ENCODE data around the gene SUPT20H. TPM values are rescaled to one million over a fixed set of nuclear protein-coding genes. Genes with fewer than 3 reads are reported as not detected.

SUPT20H gene
- total and polyA plus RNA-seq, 2 experiments from 2014 or later: 68.7 to 98.2 TPM

DNA sequence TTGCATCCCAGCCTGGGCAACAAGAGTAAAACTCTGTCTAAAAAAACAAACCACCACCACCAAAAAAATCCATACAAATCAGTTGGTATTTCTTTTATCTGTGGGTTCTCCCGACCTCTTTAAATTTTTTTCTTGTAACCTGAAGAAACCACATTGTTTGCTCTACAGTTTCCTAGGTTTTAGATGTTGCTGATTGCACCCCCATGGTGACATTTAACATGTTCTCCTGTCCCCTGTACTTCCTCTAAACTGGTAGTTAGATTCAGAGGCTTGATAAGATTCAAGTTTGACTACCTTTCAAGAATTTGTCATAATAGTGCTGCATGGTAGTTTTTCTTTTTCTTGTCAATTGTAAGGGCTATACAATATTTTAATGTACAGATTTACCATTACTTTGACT, 84.3 kb downstream of the SUPT20H start:
- Mint-ChIP-seq H3K9me3 (peaks cover 5% of the 10 kb centered on the region; the same call in 2 of the 3 replicates), H3K4me1 (no peaks in the 10 kb centered on the region), H3K4me3 (no peak overlapping the region), H3K27ac (no peak overlapping the region), H3K27me3 (ENCODE audit: insufficient read depth, low read depth, poor library complexity) (no peaks in the 10 kb centered on the region), H3K36me3 (ENCODE audit: low read depth) (peaks cover 67% of the 10 kb centered on the region)
- DNase-seq (ENCODE audit: low spot score): peak; percentile 16
- Histone ChIP-seq H4K20me1 (replicated peaks; ENCODE audit: insufficient read depth) (no peaks in the 10 kb centered on the region), H2AFZ (no peak overlapping the region), H3K79me2 (replicated peaks; ENCODE audit: insufficient read depth) (no peaks in the 10 kb centered on the region; the same call in 1 of the 2 replicates), H3K36me3 (ENCODE audit: insufficient read depth) (peaks cover 14% of the 10 kb centered on the region; the same call in 1 of the 2 replicates), H3K27ac (ENCODE audit: low read depth) (no peak overlapping the region), H3F3A (replicated peaks; ENCODE audit: low read depth) (no peaks in the 10 kb centered on the region), H3K9me2 (ENCODE audit: insufficient read depth) (no peaks in the 10 kb centered on the region), H3K4me2 (no peak overlapping the region), H3K4me3 (no peak overlapping the region), H3K27me3 (ENCODE audit: insufficient read depth) (no peaks in the 10 kb centered on the region), H3K4me1 (ENCODE audit: insufficient read depth) (no peaks in the 10 kb centered on the region)
- ATAC-seq: no peak
- TF ChIP-seq, protein P1, sequence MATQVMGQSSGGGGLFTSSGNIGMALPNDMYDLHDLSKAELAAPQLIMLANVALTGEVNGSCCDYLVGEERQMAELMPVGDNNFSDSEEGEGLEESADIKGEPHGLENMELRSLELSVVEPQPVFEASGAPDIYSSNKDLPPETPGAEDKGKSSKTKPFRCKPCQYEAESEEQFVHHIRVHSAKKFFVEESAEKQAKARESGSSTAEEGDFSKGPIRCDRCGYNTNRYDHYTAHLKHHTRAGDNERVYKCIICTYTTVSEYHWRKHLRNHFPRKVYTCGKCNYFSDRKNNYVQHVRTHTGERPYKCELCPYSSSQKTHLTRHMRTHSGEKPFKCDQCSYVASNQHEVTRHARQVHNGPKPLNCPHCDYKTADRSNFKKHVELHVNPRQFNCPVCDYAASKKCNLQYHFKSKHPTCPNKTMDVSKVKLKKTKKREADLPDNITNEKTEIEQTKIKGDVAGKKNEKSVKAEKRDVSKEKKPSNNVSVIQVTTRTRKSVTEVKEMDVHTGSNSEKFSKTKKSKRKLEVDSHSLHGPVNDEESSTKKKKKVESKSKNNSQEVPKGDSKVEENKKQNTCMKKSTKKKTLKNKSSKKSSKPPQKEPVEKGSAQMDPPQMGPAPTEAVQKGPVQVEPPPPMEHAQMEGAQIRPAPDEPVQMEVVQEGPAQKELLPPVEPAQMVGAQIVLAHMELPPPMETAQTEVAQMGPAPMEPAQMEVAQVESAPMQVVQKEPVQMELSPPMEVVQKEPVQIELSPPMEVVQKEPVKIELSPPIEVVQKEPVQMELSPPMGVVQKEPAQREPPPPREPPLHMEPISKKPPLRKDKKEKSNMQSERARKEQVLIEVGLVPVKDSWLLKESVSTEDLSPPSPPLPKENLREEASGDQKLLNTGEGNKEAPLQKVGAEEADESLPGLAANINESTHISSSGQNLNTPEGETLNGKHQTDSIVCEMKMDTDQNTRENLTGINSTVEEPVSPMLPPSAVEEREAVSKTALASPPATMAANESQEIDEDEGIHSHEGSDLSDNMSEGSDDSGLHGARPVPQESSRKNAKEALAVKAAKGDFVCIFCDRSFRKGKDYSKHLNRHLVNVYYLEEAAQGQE (IDR thresholded peaks at IDR 0.05; ENCODE audit: unreplicated experiment): no peak

DNA sequence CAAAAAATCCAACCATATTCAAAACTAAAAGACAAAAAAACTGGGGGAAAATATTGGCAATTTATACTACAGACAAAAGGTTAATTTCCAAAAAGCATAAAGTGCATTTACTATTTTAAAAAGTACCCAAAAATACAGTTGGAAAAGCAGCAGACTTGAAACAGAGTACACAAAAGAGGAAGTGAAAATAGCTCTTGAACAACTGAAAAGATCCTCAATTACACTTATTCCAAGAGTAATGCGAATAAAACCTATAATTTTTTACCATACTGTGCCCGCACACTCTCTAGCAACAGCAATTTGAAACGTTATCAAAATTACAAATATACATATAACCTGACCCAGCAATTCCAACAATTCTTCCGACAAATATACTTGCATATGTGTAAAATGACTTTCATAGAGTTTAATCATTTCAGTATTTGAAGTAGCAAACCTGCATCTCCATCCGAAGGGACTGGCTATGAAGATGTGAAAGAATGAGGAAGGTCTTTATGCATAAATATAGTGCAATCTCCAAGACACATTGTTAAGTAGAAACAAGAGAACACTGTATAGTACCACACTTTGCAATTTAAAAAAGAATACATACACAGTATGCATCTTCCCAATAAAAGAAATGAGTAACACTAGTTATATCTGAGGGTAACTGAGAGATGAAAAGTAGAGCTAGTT, 85.7 kb downstream of the SUPT20H start:
- H3K4me1 Mint-ChIP-seq: no peaks in the 10 kb centered on the region
- no peak for DNase-seq (ENCODE audit: low spot score)
- H3K4me1 ChIP-seq (ENCODE audit: insufficient read depth): no peaks in the 10 kb centered on the region
- TF ChIP-seq ZNF331 (CRISPR knock-in tag; IDR thresholded peaks at IDR 0.05; ENCODE audit: low read depth) (no peak), EZH2 (IDR thresholded peaks at IDR 0.05; ENCODE audit: low read depth, unreplicated experiment) (no peak), CREB1 (CRISPR knock-in tag; IDR thresholded peaks at IDR 0.05; ENCODE audit: low read depth) (no peak)
- TF ChIP-seq, protein P2, sequence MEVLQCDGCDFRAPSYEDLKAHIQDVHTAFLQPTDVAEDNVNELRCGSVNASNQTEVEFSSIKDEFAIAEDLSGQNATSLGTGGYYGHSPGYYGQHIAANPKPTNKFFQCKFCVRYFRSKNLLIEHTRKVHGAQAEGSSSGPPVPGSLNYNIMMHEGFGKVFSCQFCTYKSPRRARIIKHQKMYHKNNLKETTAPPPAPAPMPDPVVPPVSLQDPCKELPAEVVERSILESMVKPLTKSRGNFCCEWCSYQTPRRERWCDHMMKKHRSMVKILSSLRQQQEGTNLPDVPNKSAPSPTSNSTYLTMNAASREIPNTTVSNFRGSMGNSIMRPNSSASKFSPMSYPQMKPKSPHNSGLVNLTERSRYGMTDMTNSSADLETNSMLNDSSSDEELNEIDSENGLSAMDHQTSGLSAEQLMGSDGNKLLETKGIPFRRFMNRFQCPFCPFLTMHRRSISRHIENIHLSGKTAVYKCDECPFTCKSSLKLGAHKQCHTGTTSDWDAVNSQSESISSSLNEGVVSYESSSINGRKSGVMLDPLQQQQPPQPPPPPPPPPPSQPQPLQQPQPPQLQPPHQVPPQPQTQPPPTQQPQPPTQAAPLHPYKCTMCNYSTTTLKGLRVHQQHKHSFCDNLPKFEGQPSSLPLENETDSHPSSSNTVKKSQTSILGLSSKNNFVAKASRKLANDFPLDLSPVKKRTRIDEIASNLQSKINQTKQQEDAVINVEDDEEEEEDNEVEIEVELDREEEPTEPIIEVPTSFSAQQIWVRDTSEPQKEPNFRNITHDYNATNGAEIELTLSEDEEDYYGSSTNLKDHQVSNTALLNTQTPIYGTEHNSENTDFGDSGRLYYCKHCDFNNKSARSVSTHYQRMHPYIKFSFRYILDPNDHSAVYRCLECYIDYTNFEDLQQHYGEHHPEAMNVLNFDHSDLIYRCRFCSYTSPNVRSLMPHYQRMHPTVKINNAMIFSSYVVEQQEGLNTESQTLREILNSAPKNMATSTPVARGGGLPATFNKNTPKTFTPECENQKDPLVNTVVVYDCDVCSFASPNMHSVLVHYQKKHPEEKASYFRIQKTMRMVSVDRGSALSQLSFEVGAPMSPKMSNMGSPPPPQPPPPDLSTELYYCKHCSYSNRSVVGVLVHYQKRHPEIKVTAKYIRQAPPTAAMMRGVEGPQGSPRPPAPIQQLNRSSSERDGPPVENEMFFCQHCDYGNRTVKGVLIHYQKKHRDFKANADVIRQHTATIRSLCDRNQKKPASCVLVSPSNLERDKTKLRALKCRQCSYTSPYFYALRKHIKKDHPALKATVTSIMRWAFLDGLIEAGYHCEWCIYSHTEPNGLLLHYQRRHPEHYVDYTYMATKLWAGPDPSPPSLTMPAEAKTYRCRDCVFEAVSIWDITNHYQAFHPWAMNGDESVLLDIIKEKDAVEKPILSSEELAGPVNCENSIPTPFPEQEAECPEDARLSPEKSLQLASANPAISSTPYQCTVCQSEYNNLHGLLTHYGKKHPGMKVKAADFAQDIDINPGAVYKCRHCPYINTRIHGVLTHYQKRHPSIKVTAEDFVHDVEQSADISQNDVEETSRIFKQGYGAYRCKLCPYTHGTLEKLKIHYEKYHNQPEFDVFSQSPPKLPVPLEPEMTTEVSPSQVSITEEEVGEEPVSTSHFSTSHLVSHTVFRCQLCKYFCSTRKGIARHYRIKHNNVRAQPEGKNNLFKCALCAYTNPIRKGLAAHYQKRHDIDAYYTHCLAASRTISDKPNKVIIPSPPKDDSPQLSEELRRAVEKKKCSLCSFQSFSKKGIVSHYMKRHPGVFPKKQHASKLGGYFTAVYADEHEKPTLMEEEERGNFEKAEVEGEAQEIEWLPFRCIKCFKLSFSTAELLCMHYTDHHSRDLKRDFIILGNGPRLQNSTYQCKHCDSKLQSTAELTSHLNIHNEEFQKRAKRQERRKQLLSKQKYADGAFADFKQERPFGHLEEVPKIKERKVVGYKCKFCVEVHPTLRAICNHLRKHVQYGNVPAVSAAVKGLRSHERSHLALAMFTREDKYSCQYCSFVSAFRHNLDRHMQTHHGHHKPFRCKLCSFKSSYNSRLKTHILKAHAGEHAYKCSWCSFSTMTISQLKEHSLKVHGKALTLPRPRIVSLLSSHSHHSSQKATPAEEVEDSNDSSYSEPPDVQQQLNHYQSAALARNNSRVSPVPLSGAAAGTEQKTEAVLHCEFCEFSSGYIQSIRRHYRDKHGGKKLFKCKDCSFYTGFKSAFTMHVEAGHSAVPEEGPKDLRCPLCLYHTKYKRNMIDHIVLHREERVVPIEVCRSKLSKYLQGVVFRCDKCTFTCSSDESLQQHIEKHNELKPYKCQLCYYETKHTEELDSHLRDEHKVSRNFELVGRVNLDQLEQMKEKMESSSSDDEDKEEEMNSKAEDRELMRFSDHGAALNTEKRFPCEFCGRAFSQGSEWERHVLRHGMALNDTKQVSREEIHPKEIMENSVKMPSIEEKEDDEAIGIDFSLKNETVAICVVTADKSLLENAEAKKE (CRISPR knock-in tag; IDR thresholded peaks at IDR 0.05): no peak
- H2AFZ ChIP-seq: no peak overlapping the region
- H3K27ac ChIP-seq (ENCODE audit: low read depth): no peak overlapping the region
- peaks cover 14% of the 10 kb centered on the region; the same call in 1 of the 2 replicates for H3K36me3 ChIP-seq (ENCODE audit: insufficient read depth)
- H3K9me2 ChIP-seq (ENCODE audit: insufficient read depth): no peaks in the 10 kb centered on the region
- no peaks in the 10 kb centered on the region; the same call in 1 of the 2 replicates for H3K79me2 ChIP-seq (replicated peaks; ENCODE audit: insufficient read depth)
- H3K4me3 Mint-ChIP-seq: no peak overlapping the region
- no peak overlapping the region for H3K4me3 ChIP-seq
- H4K20me1 ChIP-seq (replicated peaks; ENCODE audit: insufficient read depth): no peaks in the 10 kb centered on the region
- H3K4me2 ChIP-seq: no peak overlapping the region
- peaks cover 5% of the 10 kb centered on the region; the same call in 2 of the 3 replicates for H3K9me3 Mint-ChIP-seq
- no peak for ATAC-seq
- no peaks in the 10 kb centered on the region for H3K27me3 Mint-ChIP-seq (ENCODE audit: insufficient read depth, low read depth, poor library complexity)
- H3K27me3 ChIP-seq (ENCODE audit: insufficient read depth): no peaks in the 10 kb centered on the region
- no peak overlapping the region for H3K27ac Mint-ChIP-seq
- peaks cover 62% of the 10 kb centered on the region for H3K36me3 Mint-ChIP-seq (ENCODE audit: low read depth)
- H3F3A ChIP-seq (replicated peaks; ENCODE audit: low read depth): no peaks in the 10 kb centered on the region
